ENCODE measurements around the gene DSCAM. TPM values are rescaled to one million over a fixed set of nuclear protein-coding genes. Genes with fewer than 3 reads are reported as not detected.

DSCAM gene
- total RNA-seq, 1 experiment from 2014 or later = 0.33 TPM

- peaks cover 11% of the 10 kb centered on the region for H3K9me3 Mint-ChIP-seq (ENCODE audit: unreplicated experiment)
- intact Hi-C loops (cut with micrococcal nuclease) = no loop called here
- TF ChIP-seq, protein P1, sequence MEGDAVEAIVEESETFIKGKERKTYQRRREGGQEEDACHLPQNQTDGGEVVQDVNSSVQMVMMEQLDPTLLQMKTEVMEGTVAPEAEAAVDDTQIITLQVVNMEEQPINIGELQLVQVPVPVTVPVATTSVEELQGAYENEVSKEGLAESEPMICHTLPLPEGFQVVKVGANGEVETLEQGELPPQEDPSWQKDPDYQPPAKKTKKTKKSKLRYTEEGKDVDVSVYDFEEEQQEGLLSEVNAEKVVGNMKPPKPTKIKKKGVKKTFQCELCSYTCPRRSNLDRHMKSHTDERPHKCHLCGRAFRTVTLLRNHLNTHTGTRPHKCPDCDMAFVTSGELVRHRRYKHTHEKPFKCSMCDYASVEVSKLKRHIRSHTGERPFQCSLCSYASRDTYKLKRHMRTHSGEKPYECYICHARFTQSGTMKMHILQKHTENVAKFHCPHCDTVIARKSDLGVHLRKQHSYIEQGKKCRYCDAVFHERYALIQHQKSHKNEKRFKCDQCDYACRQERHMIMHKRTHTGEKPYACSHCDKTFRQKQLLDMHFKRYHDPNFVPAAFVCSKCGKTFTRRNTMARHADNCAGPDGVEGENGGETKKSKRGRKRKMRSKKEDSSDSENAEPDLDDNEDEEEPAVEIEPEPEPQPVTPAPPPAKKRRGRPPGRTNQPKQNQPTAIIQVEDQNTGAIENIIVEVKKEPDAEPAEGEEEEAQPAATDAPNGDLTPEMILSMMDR (IDR thresholded peaks at IDR 0.05; ENCODE audit: unreplicated experiment) = no peak
- no peak overlapping the region for H3K4me3 Mint-ChIP-seq (ENCODE audit: unreplicated experiment)
- no peak overlapping the region for H3K27ac Mint-ChIP-seq (ENCODE audit: low read depth, unreplicated experiment)
- DNase-seq (ENCODE audit: unreplicated experiment) = no peak
- POLR2A ChIA-PET = no interaction called here
- H3K27me3 Mint-ChIP-seq (ENCODE audit: insufficient read depth, unreplicated experiment) = no peaks in the 10 kb centered on the region
- H3K4me1 Mint-ChIP-seq (ENCODE audit: insufficient read depth, unreplicated experiment) = no peaks in the 10 kb centered on the region
- CTCF ChIA-PET = interaction anchor here (0.5 kb wide), 1 partner anchor 1175 kb away, joined by 3 read pairs; no protein-coding TSS in a partner anchor
- no TSS peak for BruUV-seq (replicated peaks)
- H3K36me3 Mint-ChIP-seq (ENCODE audit: insufficient read depth, unreplicated experiment) = no peaks in the 10 kb centered on the region
Measured at GRCh38 chr21:40634141-40634540, 212.8 kb downstream of the DSCAM start.

- TF ChIP-seq, protein P1 (IDR thresholded peaks at IDR 0.05; ENCODE audit: unreplicated experiment) = no peak
- H3K9me3 Mint-ChIP-seq (ENCODE audit: unreplicated experiment) = peaks cover 11% of the 10 kb centered on the region
- H3K4me3 Mint-ChIP-seq (ENCODE audit: unreplicated experiment) = no peak overlapping the region
- DNase-seq (ENCODE audit: unreplicated experiment) = no peak
- H3K4me1 Mint-ChIP-seq (ENCODE audit: insufficient read depth, unreplicated experiment) = no peaks in the 10 kb centered on the region
- no peak overlapping the region for H3K27ac Mint-ChIP-seq (ENCODE audit: low read depth, unreplicated experiment)
- CTCF ChIA-PET = interaction anchor here (0.5 kb wide), 1 partner anchor 35 kb away, joined by 3 read pairs; no protein-coding TSS in a partner anchor
- no peaks in the 10 kb centered on the region for H3K27me3 Mint-ChIP-seq (ENCODE audit: insufficient read depth, unreplicated experiment)
- BruUV-seq (replicated peaks) = no TSS peak
- POLR2A ChIA-PET = no interaction called here
- no peaks in the 10 kb centered on the region for H3K36me3 Mint-ChIP-seq (ENCODE audit: insufficient read depth, unreplicated experiment)
- intact Hi-C loops (cut with micrococcal nuclease) = no loop called here
Measured at GRCh38 chr21:40633048-40633447, 213.9 kb downstream of the DSCAM start.

DNA sequence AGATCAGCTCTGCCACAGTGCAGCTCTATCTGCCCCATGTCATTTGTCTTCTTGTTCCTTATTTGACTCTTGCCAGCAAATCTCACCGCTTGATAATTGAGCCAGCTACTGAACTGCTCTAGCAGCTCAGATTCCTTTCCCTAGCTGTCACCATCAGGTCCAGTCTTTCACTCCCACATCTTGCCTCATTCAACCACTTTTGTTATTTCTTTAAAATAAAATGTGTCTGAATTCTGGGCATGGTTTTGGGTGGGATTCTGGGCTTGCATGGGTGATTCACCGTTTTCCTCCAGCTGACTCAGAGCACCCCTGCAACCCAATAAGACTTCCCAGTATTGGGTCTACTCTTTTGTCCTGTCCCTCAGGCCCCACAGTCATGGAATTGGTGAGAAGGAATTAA, 215.7 kb downstream of the DSCAM start:
- intact Hi-C loops (cut with micrococcal nuclease) = no loop called here
- ChIA-PET CTCF (no interaction called here), POLR2A (no interaction called here)
- BruUV-seq (replicated peaks) = no TSS peak
- no peaks in the 10 kb centered on the region for H3K27me3 Mint-ChIP-seq (ENCODE audit: insufficient read depth, unreplicated experiment)
- no peaks in the 10 kb centered on the region for H3K36me3 Mint-ChIP-seq (ENCODE audit: insufficient read depth, unreplicated experiment)
- peaks cover 3% of the 10 kb centered on the region for H3K4me1 Mint-ChIP-seq (ENCODE audit: insufficient read depth, unreplicated experiment)
- no peak overlapping the region for H3K27ac Mint-ChIP-seq (ENCODE audit: low read depth, unreplicated experiment)
- peaks cover 17% of the 10 kb centered on the region for H3K9me3 Mint-ChIP-seq (ENCODE audit: unreplicated experiment)
- no peak overlapping the region for H3K4me3 Mint-ChIP-seq (ENCODE audit: unreplicated experiment)
- TF ChIP-seq, protein P1 (IDR thresholded peaks at IDR 0.05; ENCODE audit: unreplicated experiment) = no peak
- no peak for DNase-seq (ENCODE audit: unreplicated experiment)

DNA sequence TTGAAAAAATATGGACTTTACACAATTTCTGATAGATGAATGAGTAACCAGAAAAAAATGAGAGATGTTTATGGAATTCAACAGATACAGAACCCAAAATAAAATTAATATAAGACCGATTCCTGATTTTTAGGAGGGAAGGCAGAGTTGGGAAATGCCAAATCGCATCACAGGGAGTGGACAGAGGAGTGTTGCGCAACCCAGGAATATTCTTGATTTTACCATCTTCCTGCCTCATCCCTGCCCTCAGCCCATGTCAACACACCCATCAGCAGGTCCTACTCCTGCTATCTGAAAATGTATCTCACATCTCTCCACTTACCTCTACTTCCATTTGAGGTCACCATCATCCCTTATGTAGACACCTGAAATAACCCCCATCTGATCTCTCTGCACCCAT, 221.0 kb downstream of the DSCAM start:
- intact Hi-C loops (cut with micrococcal nuclease) = no loop called here
- Mint-ChIP-seq H3K4me1 (ENCODE audit: insufficient read depth, unreplicated experiment) (peaks cover 5% of the 10 kb centered on the region), H3K27ac (ENCODE audit: low read depth, unreplicated experiment) (no peak overlapping the region), H3K4me3 (ENCODE audit: unreplicated experiment) (no peak overlapping the region), H3K27me3 (ENCODE audit: insufficient read depth, unreplicated experiment) (no peaks in the 10 kb centered on the region), H3K9me3 (ENCODE audit: unreplicated experiment) (peaks cover 19% of the 10 kb centered on the region), H3K36me3 (ENCODE audit: insufficient read depth, unreplicated experiment) (no peaks in the 10 kb centered on the region)
- POLR2A ChIA-PET = no interaction called here
- DNase-seq (ENCODE audit: unreplicated experiment) = peak; percentile 13
- TF ChIP-seq, protein P1 (IDR thresholded peaks at IDR 0.05; ENCODE audit: unreplicated experiment) = no peak
- CTCF ChIA-PET = no interaction called here
- BruUV-seq (replicated peaks) = no TSS peak

Data from MCF 10A (cell line).